CD4-positive, alpha-beta T cell (primary cell): ENCODE results near the gene TMF1. TPM values are rescaled to one million over a fixed set of nuclear protein-coding genes. Genes with fewer than 3 reads are reported as not detected.

Experiments used
- ATAC-seq: fragments of 200-7000 bp; cut with Tn5 transposase; one replicate; pipeline ENCODE4 v1.10.0; 2022; ENCODE audit warnings: mild to moderate bottlenecking; ENCODE audit not compliant: poor library complexity
- CTCF ChIA-PET: fragments of 350-600 bp; sonication (Branson Sonifier 250); formaldehyde crosslinking; loops from one replicate; lab custom pipeline; 2021; ENCODE audit warnings: antibody characterized with exemption, inconsistent platforms; lab: Charles Lee
- POLR2A ChIA-PET: fragments of 350-600 bp; sonication (Branson Sonifier 250); formaldehyde crosslinking; loops from one replicate; lab custom pipeline; 2021; ENCODE audit warnings: antibody characterized with exemption, inconsistent platforms; lab: Charles Lee
- DNase-seq, 14 experiments: peaks; one replicate each; pipeline ENCODE4 v3.0.0-alpha.2; 2013 to 2020; ENCODE audit warnings: mixed read lengths in 2 of 14
- H3K27ac ChIP-seq, 2 donors: one replicate each; pipeline versions ENCODE4 v1.5.1 to v1.7.0; 2013; ENCODE audit warnings: low read length in 2 of 2, low read depth in 1 of 2, mild to moderate bottlenecking in 1 of 2
- H3K27me3 ChIP-seq, 2 experiments: 1 replicate in 1 of 2; 2 replicates in 1 of 2; pipeline versions ENCODE4 v1.6.1 to v1.7.0; 2013; ENCODE audit warnings: low read length in 2 of 2, control low read depth in 1 of 2, mild to moderate bottlenecking in 1 of 2, moderate library complexity in 1 of 2; ENCODE audit not compliant: insufficient read depth in 2 of 2, control insufficient read depth in 1 of 2
- H3K36me3 ChIP-seq: one replicate; pipeline ENCODE4 v1.6.1; 2013; ENCODE audit warnings: low read length, control low read depth; ENCODE audit not compliant: insufficient read depth
- H3K4me1 ChIP-seq: one replicate; pipeline ENCODE4 v1.6.1; 2013; ENCODE audit warnings: low read length, control low read depth; ENCODE audit not compliant: insufficient read depth
- H3K4me3 ChIP-seq: one replicate; pipeline ENCODE4 v1.5.1; 2013; ENCODE audit warnings: mild to moderate bottlenecking, low read length, moderate library complexity
- H3K9me3 ChIP-seq, 2 experiments: 1 replicate in 1 of 2; 2 replicates in 1 of 2; pipeline versions ENCODE4 v1.6.1 to v1.7.0; 2013; ENCODE audit warnings: low read length in 2 of 2, mild to moderate bottlenecking in 2 of 2, control low read depth in 1 of 2, moderate library complexity in 1 of 2; ENCODE audit not compliant: control insufficient read depth in 1 of 2, insufficient read depth in 1 of 2
- H3K27ac Mint-ChIP-seq: one replicate; pipeline ENCODE4 v1.8.0; 2020; ENCODE audit warnings: mixed read lengths
- H3K27me3 Mint-ChIP-seq: one replicate; pipeline ENCODE4 v1.8.0; 2021; ENCODE audit warnings: mixed read lengths
- H3K36me3 Mint-ChIP-seq: one replicate; pipeline ENCODE4 v1.8.0; 2021; ENCODE audit warnings: low read depth, mixed read lengths
- H3K4me1 Mint-ChIP-seq: one replicate; pipeline ENCODE4 v1.8.0; 2021; ENCODE audit warnings: low read depth, mixed read lengths
- H3K4me3 Mint-ChIP-seq: one replicate; pipeline ENCODE4 v1.8.0; 2020; ENCODE audit warnings: mild to moderate bottlenecking, mixed read lengths
- H3K9me3 Mint-ChIP-seq: one replicate; pipeline ENCODE4 v1.8.0; 2020; ENCODE audit warnings: mixed read lengths
- intact Hi-C, 2 experiments: fragments of 100-400 bp; cut with DNase I in 1 of 2; cut with micrococcal nuclease in 1 of 2; formaldehyde crosslinking; loops; one replicate each; pipeline versions ENCODE4 v1.15.1 to v1.9.0; 2023 to 2025; cut with DNase I, micrococcal nuclease
- total RNA-seq, 174 experiments: library from RNA in 2 of 174; stranded (reverse) in 2 of 174; gene quantifications; one replicate each; pipeline ENCODE4 v1.2.3 and lab custom pipeline; 2021 to 2026
- TF ChIP-seq, protein P1 (sequence below): fragments of 200-600 bp; IDR thresholded peaks from one replicate; pipeline ENCODE4 v1.8.0; 2022; ENCODE audit warnings: antibody characterized with exemption, mild to moderate bottlenecking

Gene TMF1
- total RNA-seq, 2 experiments from 2014 or later = 89.0 to 101 TPM

DNA sequence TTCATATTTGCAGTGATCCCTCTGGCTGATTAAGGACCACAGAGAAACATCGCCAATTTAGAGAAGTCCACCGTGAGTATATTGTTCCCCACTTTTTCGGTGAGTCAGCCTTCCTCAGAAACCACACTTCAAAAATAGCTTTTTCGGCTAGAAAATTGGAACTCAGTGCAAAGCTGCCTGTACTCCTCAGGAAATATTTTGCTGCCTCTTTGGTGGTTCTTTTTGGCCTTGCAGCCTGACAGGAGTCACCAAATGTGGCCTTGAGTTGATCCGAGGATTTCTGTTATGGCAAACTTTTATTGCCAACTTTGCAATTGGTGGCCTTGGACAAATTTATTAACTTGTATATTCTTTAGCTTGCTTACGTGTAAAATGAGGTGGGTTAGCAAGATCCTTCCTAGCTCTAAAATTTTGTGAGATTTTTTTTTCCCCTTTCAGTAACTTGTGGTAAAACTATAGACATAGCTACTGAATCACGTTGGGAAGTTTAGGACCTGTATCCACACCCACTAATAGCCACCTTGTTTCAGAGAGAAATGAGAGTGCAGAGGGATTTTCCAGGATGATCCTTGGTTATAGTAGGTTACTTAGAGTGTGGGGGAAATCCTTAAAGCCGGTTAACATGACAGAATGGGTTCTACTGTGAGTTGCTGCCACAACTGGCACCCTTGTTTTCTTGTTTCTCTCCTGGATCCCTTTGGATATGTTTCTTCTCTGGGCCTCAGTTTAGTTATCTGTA lies 42.5 kb upstream of the TMF1 start:
- no peaks in the 10 kb centered on the region for H3K27me3 Mint-ChIP-seq
- H3K4me1 Mint-ChIP-seq = peaks cover 87% of the 10 kb centered on the region
- peaks cover 59% of the 10 kb centered on the region for H3K36me3 Mint-ChIP-seq
- POLR2A ChIA-PET = interaction anchor here (1.4 to 6.8 kb wide), 4 partner anchors 11 to 42 kb away, joined by 3 to 75 read pairs (median 30); partner anchors contain the start of genes ARL6IP5, TMF1 and UBA3
- DNase-seq (peak in 3 of 14 experiments; percentile 38 to 61 (median 61)), ATAC-seq (no peak)
- Histone ChIP-seq H3K9me3 (no peaks in the 10 kb centered on the region), H3K36me3 (peaks cover 38% of the 10 kb centered on the region), H3K4me3 (peak overlapping the region; percentile 1), H3K27me3 (no peaks in the 10 kb centered on the region), H3K4me1 (peaks cover 84% of the 10 kb centered on the region), H3K27ac (peak overlapping the region; percentile 77 to 78)
- H3K9me3 Mint-ChIP-seq = no peaks in the 10 kb centered on the region
- CTCF ChIA-PET = interaction anchor here (1.0 to 1.8 kb wide), 5 partner anchors 8 to 59 kb away, joined by 3 to 6 read pairs (median 5); no protein-coding TSS in a partner anchor
- H3K4me3 Mint-ChIP-seq = peak overlapping the region; percentile 73
- intact Hi-C loops = no loop called here
- TF ChIP-seq, protein P1, sequence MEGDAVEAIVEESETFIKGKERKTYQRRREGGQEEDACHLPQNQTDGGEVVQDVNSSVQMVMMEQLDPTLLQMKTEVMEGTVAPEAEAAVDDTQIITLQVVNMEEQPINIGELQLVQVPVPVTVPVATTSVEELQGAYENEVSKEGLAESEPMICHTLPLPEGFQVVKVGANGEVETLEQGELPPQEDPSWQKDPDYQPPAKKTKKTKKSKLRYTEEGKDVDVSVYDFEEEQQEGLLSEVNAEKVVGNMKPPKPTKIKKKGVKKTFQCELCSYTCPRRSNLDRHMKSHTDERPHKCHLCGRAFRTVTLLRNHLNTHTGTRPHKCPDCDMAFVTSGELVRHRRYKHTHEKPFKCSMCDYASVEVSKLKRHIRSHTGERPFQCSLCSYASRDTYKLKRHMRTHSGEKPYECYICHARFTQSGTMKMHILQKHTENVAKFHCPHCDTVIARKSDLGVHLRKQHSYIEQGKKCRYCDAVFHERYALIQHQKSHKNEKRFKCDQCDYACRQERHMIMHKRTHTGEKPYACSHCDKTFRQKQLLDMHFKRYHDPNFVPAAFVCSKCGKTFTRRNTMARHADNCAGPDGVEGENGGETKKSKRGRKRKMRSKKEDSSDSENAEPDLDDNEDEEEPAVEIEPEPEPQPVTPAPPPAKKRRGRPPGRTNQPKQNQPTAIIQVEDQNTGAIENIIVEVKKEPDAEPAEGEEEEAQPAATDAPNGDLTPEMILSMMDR = no peak
- peak overlapping the region; percentile 92 for H3K27ac Mint-ChIP-seq

DNA sequence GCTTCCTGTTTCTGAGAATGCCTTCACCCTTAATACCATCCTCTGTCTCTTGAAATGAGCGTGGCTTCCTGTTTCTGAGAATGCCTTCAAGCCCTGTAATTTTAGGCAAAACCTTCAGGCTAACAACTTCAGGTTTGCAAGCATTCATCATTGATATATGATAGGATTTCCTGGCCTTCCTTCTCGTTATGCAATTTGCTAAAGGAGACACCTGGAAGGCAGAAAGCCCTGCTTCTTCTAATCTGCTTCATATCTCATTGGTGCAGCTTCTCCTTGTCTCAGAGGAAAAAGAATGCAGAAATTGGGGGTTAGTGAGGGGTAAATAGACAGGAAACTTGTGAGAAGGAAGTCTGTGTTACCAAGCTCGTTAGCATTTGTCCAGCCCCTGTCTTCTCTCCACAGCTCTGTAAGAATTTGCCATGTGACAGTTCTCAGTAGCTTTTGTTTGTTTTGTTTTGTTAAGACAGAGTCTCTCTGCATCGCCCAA lies 39.9 kb upstream of the TMF1 start:
- TF ChIP-seq, protein P1 = no peak
- Mint-ChIP-seq H3K27me3 (no peaks in the 10 kb centered on the region), H3K36me3 (peaks cover 57% of the 10 kb centered on the region), H3K27ac (peak overlapping the region; percentile 92), H3K4me3 (peak overlapping the region; percentile 80), H3K9me3 (no peaks in the 10 kb centered on the region), H3K4me1 (peaks cover 89% of the 10 kb centered on the region)
- intact Hi-C loops = loop anchor here in 1 of 2 experiments (1.0 to 2.0 kb wide), 2 partner anchors 8 to 39 kb away; partner anchors contain the start of genes ARL6IP5 and TMF1
- POLR2A ChIA-PET = interaction anchor here (0.6 to 6.8 kb wide), 13 partner anchors 9 to 108 kb away, joined by 3 to 75 read pairs (median 4); partner anchors contain the start of genes ARL6IP5, EOGT, TMF1 and UBA3
- Histone ChIP-seq H3K36me3 (peaks cover 26% of the 10 kb centered on the region), H3K4me3 (peak overlapping the region; percentile 40), H3K27ac (peak overlapping the region; percentile 77 to 78), H3K4me1 (peaks cover 90% of the 10 kb centered on the region), H3K27me3 (no peaks in the 10 kb centered on the region), H3K9me3 (no peaks in the 10 kb centered on the region)
- DNase-seq (peak in 5 of 14 experiments; percentile 9 to 69 (median 66)), ATAC-seq (peak; percentile 71)
- CTCF ChIA-PET = interaction anchor here (1.3 to 2.1 kb wide), 3 partner anchors 8 to 40 kb away, joined by 3 to 5 read pairs (median 4); partner anchors contain the start of genes ARL6IP5 and TMF1

DNA sequence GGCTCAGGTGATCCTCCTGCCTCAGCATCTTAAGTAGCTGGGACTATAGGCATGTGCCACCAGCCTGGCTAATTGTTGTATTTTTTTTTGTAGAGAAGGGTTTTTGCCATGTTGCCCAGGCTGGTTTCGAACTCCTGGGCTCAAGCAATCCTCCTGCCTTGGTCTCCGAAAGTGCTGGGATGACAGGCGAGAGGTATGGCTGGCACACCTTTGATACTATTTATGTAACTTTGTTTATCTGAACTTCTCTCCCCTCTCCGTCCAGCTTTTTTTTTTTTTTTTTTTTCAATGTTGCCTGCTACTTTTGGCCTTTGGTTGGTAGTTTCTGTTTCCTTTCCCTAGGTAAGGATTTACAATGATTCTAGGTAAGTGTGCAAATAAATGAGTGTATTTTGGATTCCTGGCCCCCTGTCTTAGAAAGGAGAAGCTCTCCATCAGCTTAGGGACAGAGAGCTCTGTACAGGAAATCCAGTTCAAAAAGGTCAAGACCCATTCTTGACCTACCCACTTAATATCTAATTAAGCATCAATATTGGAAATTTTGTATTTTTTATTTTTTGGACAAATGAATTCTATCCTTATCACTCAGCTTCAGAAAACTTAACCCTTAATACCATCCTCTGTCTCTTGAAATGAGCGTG lies 39.4 kb upstream of the TMF1 start:
- POLR2A ChIA-PET = interaction anchor here (0.6 to 6.8 kb wide), 12 partner anchors 8 to 1990 kb away, joined by 3 to 75 read pairs (median 4); partner anchors contain the start of genes ARL6IP5, EOGT, TMF1 and UBA3
- H3K36me3 Mint-ChIP-seq = peaks cover 52% of the 10 kb centered on the region
- H3K9me3 Mint-ChIP-seq = no peaks in the 10 kb centered on the region
- DNase-seq (peak in 1 of 14 experiments; percentile 28), ATAC-seq (no peak)
- peak overlapping the region; percentile 80 for H3K4me3 Mint-ChIP-seq
- H3K9me3 ChIP-seq = no peaks in the 10 kb centered on the region
- H3K27me3 Mint-ChIP-seq = no peaks in the 10 kb centered on the region
- H3K27ac ChIP-seq = peak overlapping the region; percentile 77 to 78
- H3K4me1 Mint-ChIP-seq = peaks cover 84% of the 10 kb centered on the region
- no peaks in the 10 kb centered on the region for H3K27me3 ChIP-seq
- peaks cover 88% of the 10 kb centered on the region for H3K4me1 ChIP-seq
- peak overlapping the region; percentile 92 for H3K27ac Mint-ChIP-seq
- peaks cover 25% of the 10 kb centered on the region for H3K36me3 ChIP-seq
- TF ChIP-seq, protein P1 = no peak
- intact Hi-C loops = loop anchor here in 1 of 2 experiments (1.0 to 2.0 kb wide), 2 partner anchors 7 to 39 kb away; partner anchors contain the start of genes ARL6IP5 and TMF1
- H3K4me3 ChIP-seq = peak overlapping the region; percentile 40
- CTCF ChIA-PET = interaction anchor here (0.7 to 2.1 kb wide), 4 partner anchors 7 to 39 kb away, joined by 3 to 5 read pairs (median 4); partner anchors contain the start of genes ARL6IP5 and TMF1
